Stimulated activated CD4-positive, alpha-beta T cell treated with anti-CD3 and anti-CD28 coated beads, TNF-alpha, amount 100 ng/mL, for 1 hour (primary cell): Measurements from ENCODE around the gene VPS39.

Experiments
- DNase-seq, 3 donors: peaks; one replicate each; pipeline ENCODE4 v3.0.0-alpha.2; 2020; ENCODE audit warnings: low read depth in 3 of 3, low spot score in 1 of 3

The VPS39 gene

DNA sequence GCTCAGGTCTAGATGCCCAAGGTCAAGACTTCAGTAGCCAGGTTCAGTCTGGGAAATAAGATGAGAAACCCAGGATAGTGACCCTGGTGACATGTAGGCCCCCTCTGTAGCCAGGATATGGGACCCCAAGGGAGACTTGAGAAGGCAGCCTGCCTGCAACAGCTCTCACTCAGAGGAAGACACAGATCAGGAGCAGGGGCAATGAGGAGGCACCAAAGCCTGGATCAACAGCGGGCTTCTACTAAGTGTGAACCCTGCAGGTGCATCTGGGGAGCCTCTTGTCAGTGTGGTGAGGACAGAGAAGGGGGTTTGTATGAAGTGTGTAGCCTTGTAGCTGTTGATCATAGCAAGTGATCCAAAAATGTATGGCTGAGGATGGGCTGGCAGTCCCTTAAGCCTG lies 77.1 kb downstream of the VPS39 start:
- DNase-seq, result no peak

DNA sequence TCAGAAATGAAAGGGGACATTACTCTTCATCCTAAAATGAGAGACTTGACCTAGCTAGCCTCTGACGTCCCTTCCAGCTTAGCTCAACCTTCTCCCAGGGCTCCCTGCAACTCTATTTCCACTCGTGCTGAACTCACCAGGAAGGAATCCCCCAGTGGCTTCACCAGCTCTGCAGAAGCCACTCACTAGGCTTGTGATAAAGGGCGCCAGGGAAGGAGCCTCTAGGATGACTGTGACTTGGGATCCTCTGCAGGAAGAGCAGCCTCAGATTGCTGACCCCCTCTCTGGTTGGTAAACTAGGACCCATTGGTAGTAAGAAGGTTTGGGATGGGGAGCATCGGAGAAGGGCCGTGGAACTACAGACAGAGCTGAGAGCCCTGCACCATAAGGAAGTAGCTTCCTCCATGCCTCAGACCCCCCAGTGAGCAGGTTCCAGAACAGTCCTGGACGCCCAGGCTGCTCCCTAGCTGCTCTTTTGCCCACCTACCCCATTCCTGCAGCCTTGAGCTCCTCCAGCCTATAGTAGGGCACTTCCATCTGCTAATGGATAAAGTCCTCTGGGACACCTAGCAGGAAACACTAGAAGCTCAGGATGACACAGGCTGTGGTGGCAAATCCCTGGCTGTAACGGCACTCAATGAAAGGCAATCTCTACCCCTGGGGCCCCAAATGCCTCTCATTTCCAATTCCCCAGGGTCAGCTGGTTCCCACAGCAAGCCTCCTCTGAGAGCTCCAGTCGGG lies 77.7 kb downstream of the VPS39 start:
- DNase-seq, result no peak

DNA sequence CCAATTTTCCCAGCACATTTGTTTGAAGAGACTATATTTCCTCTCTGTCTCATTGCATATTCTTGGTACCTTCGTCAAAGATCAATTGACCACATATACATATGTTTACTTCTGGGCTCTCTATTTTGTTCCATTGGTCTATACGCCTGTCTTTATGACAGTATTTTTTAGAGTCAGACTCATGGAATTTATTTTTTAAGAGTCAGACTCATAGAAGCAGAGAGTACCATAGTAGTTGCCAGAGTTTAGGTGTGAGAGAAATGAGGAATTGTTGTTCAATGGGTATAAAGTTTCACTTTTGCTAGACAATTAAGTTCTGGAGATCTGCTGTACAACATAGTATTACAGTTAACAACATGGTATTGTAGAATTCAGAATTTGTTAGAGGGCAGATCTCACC lies 78.7 kb downstream of the VPS39 start:
- DNase-seq, result no peak

DNA sequence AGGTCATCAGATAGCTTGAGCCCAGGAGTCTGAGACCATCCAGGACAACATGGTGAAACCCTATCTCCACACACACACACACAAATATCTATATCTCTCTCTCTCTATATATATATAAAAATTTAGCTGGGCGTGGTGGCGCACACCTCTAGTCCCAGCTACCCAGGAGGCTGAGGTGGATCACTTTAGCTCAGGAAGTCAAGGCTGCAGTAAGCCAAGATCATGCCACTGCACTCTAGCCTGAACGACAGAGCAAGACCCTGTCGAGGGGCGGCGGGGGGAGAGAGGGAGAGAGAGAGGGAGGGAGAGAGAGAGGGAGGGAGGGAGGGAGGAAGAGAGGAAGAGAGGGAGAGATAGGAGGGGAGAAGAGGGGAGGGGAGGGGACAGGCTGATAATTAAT lies 79.6 kb downstream of the VPS39 start:
- no peak for DNase-seq

DNA sequence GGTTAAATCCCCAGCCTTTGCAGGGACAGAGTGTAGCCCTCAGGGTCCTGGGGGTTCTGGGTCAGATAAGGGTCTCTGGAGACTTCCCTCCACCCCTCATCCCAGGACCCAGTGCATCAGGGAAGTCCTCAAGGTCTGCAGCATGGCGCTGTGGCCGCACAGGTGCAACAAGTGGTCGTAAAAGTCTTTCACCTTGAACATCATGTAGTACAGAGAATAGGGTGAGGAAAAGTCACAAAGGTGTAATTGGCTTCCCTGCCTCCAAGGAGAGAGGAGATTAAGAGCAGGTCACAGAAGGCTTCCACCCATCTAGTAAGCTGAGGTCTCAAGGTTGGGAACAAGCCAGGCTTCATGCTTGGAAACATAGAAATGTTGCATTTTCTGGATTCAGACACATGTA lies 84.6 kb downstream of the VPS39 start:
- no peak for DNase-seq

DNA sequence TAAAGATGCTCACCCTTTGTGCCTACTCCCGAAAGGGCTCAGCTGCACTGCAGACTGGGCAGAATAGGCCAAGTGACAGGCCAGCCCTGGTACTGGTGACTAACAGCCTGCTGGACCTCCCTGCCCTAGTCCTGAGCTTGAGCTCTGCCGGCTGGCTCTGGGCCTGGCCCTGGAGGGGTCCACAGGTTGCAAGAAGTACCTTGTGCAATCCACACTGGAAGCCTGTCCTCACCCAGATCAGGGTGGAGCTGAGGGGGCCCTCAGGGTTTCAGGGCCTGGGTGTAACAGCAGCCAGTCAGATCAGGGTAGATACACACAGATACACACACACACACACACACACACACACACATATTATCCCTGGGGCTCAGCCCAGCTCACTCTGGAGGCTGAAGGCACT lies 86.4 kb downstream of the VPS39 start:
- DNase-seq, result no peak

DNA sequence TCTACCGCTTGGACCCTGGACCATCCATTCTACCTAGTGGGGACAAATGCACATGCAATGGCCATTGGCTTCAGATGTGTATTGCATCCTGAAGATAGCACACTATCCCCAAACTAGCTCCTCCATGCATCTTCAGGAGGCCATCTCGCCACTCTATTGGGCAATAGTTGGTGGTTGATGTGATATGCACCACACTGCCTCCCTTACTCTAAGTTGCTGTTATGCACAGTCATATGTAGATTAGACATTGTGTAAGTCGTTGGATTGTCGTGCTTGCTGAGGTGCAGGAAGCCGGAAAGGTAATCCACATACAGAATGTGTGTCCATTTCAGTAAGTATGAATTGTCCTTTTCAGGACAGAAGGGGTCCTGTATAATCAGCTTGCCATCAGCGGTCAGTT lies 87.1 kb downstream of the VPS39 start:
- no peak for DNase-seq

DNA sequence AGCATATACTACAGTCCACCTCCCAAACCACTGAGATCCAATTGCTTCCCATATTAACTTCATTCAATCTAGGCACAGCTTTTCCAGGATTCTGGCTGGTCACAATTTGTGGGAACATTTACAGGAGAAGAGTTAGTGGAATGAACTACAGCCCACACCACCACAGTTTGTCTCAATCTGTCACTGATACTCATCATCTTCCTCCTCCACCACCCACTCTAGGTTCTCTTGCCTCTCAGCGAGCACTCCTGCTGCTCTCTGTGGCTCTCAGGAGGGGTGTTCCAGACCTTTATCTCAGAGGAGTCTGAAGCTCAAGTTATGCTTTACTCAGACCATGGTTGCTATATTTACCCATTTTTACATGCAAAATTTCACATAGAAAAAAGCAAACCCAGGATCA lies 87.8 kb downstream of the VPS39 start:
- DNase-seq, result no peak

DNA sequence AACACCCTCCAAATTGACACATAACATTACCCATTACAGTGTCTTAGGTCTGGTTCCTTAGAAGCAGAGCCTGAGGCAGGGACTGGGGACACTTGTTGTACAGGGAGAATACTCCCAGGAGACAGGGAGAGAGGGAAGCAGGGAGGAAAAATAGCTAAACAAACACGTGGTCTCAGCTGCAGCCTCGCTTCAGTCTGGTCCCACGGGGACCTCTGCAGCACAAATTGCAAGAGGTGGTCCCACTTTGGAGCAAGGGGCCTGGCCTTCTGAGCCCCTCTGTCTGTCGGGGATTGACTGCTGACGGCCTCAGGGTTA lies 88.7 kb downstream of the VPS39 start:
- DNase-seq, result no peak

DNA sequence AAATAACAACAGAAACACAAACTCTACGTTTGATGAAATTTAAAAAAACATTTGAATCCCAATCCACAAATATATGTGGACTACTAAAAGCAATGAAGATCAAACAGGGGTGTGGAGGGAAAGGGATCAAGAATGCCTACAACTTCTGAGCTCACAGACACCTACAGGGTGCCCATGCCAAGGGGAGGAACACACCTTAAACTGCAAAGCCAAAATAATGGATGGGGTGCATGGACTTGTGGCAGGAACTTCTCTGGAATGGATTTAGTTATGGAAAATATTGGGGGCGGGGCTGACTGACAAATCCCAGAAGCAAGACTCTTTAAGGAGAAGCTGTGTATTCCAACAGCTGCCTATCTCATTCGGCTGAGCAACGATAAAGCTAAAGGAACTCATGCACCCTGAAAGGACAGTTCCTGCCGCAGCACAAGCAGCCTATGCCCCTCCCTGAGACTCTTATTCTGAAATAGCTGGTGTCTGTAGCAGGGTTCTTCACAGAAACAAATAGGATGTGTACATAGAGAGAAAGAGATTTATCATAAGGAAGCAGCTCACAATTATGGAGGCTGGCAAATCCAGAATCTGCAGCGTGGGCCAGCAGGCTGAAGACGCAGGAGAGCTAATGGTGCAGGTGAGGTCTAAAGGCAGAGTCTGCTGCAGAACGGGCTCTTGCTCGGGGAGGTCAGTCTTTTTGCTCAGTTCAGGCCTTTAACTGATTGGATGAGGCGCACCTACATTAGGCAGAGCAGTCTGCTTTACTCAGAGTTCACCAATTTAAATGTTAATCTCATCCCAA lies 89.3 kb downstream of the VPS39 start:
- no peak for DNase-seq

DNA sequence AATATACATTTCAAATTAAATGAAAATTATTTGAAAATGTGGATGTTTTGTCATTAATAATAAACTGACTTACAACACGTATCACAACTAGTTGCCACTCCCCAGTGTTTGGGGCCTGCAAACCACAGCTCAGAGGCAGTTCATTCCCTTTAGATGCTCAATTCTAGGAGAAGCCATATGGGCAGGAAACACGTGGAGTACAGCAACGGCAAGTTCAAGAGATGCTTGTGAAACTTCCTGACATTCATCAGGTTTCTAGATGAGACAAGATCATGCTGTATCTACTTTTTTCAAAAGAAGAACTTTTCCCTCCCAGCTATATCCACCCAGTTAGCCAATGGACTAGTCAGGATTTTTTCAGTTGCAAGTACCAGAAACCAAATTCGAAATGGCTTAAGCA lies 96.2 kb downstream of the VPS39 start:
- no peak for DNase-seq

DNA sequence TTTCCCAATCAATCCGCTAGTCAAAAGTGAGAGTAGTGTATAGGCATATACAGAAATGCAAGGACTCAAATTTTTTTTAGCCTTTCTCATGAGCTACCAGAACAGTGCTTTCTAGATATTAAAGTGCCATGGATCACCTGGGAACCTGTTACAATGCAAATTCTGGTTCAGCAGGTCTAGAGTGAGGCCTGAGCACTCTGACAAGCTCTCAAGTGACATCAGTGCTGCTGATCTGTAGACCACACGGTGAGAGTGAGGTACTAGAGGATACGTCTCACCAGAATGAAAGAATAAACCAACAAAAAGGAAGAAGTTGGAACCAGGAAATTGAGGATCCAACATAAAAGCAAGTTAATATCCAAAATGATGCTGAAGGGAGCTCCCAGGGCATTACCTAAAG lies 97.7 kb downstream of the VPS39 start:
- DNase-seq, result no peak

DNA sequence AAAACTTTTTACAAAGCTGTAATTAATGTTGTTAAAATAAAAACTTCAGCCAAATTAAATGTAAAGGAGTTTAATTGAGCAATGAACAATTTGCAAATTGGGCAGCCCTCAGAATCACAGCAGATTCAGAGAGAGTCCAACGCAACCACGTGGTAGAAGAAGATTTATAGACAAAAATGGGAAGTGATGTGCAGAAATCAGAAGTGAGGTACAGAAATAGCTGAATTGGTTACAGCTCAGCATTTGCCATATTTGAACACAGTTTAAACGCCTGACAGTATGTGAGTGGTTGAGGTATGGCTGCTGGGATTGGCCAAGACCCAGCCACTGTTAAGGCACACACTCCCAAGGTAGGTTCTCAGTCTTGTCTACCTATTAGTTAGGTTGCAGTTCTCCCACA lies 99.3 kb downstream of the VPS39 start:
- no peak for DNase-seq
